Neural cell (in vitro differentiated cells): ENCODE data around the gene RELN. TPM values are rescaled to one million over a fixed set of nuclear protein-coding genes. Genes with fewer than 3 reads are reported as not detected.

ENCODE experiments used
- H2AFZ ChIP-seq: fragments of 200-600, 300-800 bp; sonication (generic), shearing (Covaris generic); 2 replicates; pipeline ENCODE4 v1.6.0; 2014; ENCODE audit warnings: low read depth, mild to moderate bottlenecking, antibody characterized with exemption, low read length, moderate library complexity
- H3F3A ChIP-seq: fragments of 200-600 bp; shearing (Covaris generic); 2 replicates; pipeline ENCODE4 v1.6.1; 2016; ENCODE audit warnings: mild to moderate bottlenecking, moderate library complexity, mixed read lengths, antibody characterized with exemption, low read length; ENCODE audit not compliant: insufficient read depth, poor library complexity, severe bottlenecking
- H3K27ac ChIP-seq: fragments of 200-600, 300-800 bp; sonication (generic), shearing (Covaris generic); 2 replicates; pipeline ENCODE4 v1.5.1; 2014; ENCODE audit warnings: mild to moderate bottlenecking, low read length, moderate library complexity
- H3K27me3 ChIP-seq: fragments of 300-800, 200-600 bp; sonication (generic), shearing (Covaris generic); 2 replicates; pipeline ENCODE4 v1.6.0; 2014; ENCODE audit warnings: mild to moderate bottlenecking, low read depth, low read length, moderate library complexity; ENCODE audit not compliant: insufficient read depth
- H3K36me3 ChIP-seq: fragments of 300-800, 200-600 bp; sonication (generic), shearing (Covaris generic); 2 replicates; pipeline ENCODE4 v1.5.1; 2014; ENCODE audit warnings: mild to moderate bottlenecking, antibody characterized with exemption, low read length, moderate library complexity; ENCODE audit not compliant: insufficient read depth
- H3K4me2 ChIP-seq: fragments of 300-800, 200-600 bp; sonication (generic), shearing (Covaris generic); 2 replicates; pipeline ENCODE4 v1.6.0; 2014; ENCODE audit warnings: mild to moderate bottlenecking, low read length
- H3K4me3 ChIP-seq: fragments of 300-800, 200-600 bp; sonication (generic), shearing (Covaris generic); 2 replicates; pipeline ENCODE4 v1.5.1; 2014; ENCODE audit warnings: mild to moderate bottlenecking, low read length, moderate library complexity
- H3K79me2 ChIP-seq: fragments of 200-600 bp; shearing (Covaris generic); replicated peaks from 2 replicates; pipeline ENCODE4 v1.6.0; 2014; ENCODE audit warnings: mild to moderate bottlenecking, low read length, moderate library complexity; ENCODE audit not compliant: insufficient read depth
- H3K9ac ChIP-seq: fragments of 300-800, 200-600 bp; sonication (generic), shearing (Covaris generic); 2 replicates; pipeline ENCODE4 v1.6.1; 2016; ENCODE audit warnings: mild to moderate bottlenecking, low read length, mixed read lengths
- H3K9me2 ChIP-seq: fragments of 200-600 bp; shearing (Covaris generic); 2 replicates; pipeline ENCODE4 v1.6.1; 2016; ENCODE audit warnings: mild to moderate bottlenecking, low read length, mixed read lengths; ENCODE audit not compliant: insufficient read depth
- H3K9me3 ChIP-seq: fragments of 200-600, 300-800 bp; sonication (generic), shearing (Covaris generic); 2 replicates; pipeline ENCODE4 v1.6.1; 2016; ENCODE audit warnings: mild to moderate bottlenecking, mixed run types, low read length, moderate library complexity, mixed read lengths
- H4K20me1 ChIP-seq: fragments of 200-600 bp; shearing (Covaris generic); 2 replicates; pipeline ENCODE4 v1.6.1; 2016; ENCODE audit warnings: mild to moderate bottlenecking, mixed run types; ENCODE audit not compliant: insufficient read depth
- CTCF ChIP-seq: fragments of 450-650 bp; IDR thresholded peaks from 2 replicates; pipeline ENCODE4 v1.5.1; 2014; ENCODE audit warnings: antibody characterized with exemption, mild to moderate bottlenecking, moderate library complexity; ENCODE audit not compliant: poor library complexity, severe bottlenecking
- EP300 ChIP-seq: fragments of 450-650 bp; conservative IDR thresholded peaks from 2 replicates; pipeline ENCODE4 v1.6.1; 2014; ENCODE audit warnings: antibody characterized with exemption, mild to moderate bottlenecking, moderate library complexity; ENCODE audit not compliant: poor library complexity, severe bottlenecking
- EZH2 ChIP-seq: fragments of 200-600, 300-800 bp; shearing (Covaris generic), sonication (generic); IDR thresholded peaks from 2 replicates; pipeline ENCODE4 v1.6.1; 2014; ENCODE audit warnings: antibody characterized with exemption, low read length, borderline replicate concordance, mild to moderate bottlenecking; ENCODE audit not compliant: insufficient read depth, poor library complexity, severe bottlenecking
- MXI1 ChIP-seq: fragments of 450-650 bp; conservative IDR thresholded peaks from 2 replicates; pipeline ENCODE4 v1.6.1; 2014; ENCODE audit warnings: antibody characterized with exemption, mild to moderate bottlenecking; ENCODE audit not compliant: poor library complexity, severe bottlenecking
- POLR2AphosphoS5 ChIP-seq: IDR thresholded peaks from 2 replicates; pipeline ENCODE4 v1.6.1; 2012
- RAD21 ChIP-seq: fragments of 450-650 bp; conservative IDR thresholded peaks from 2 replicates; pipeline ENCODE4 v1.6.1; 2014; ENCODE audit warnings: antibody characterized with exemption, mild to moderate bottlenecking, moderate library complexity
- REST ChIP-seq: IDR thresholded peaks from 2 replicates; pipeline ENCODE4 v1.6.1; 2012; ENCODE audit warnings: borderline replicate concordance
- SMC3 ChIP-seq: fragments of 450-650 bp; conservative IDR thresholded peaks from 2 replicates; pipeline ENCODE4 v1.6.1; 2014; ENCODE audit warnings: antibody characterized with exemption, mild to moderate bottlenecking, moderate library complexity; ENCODE audit not compliant: poor library complexity
- TAF1 ChIP-seq: IDR thresholded peaks from 2 replicates; pipeline ENCODE4 v1.6.1; 2012; ENCODE audit warnings: low read depth
- polyA plus RNA-seq: library from polyadenylated mRNA; depleted of rRNA; stranded (reverse); fragments of >200 nt; gene quantifications from 2 replicates; pipeline ENCODE4 v1.2.3, GENCODE V29; 2014

Gene RELN
- polyA plus RNA-seq, 1 donor from 2014 or later: 178 TPM

- Histone ChIP-seq H3K27ac (no peak overlapping the region), H3K4me3 (no peak overlapping the region), H2AFZ (no peak overlapping the region), H3F3A (no peaks in the 10 kb centered on the region), H3K9me2 (no peaks in the 10 kb centered on the region), H3K79me2 (no peaks in the 10 kb centered on the region), H3K9me3 (no peaks in the 10 kb centered on the region), H3K9ac (no peak overlapping the region), H4K20me1 (no peaks in the 10 kb centered on the region), H3K36me3 (no peaks in the 10 kb centered on the region), H3K4me2 (no peak overlapping the region), H3K27me3 (peaks cover 22% of the 10 kb centered on the region)
- TF ChIP-seq POLR2AphosphoS5 (no peak), TAF1 (no peak), REST (no peak), RAD21 (no peak), MXI1 (no peak)
Observed at GRCh38 chr7:103996017-103996551, 6.6 kb upstream of the RELN start.

- Histone ChIP-seq H3K9ac (no peak overlapping the region), H4K20me1 (no peaks in the 10 kb centered on the region), H3K27me3 (peaks cover 22% of the 10 kb centered on the region), H2AFZ (no peak overlapping the region), H3F3A (no peaks in the 10 kb centered on the region), H3K4me3 (no peak overlapping the region), H3K9me3 (no peaks in the 10 kb centered on the region), H3K36me3 (no peaks in the 10 kb centered on the region), H3K9me2 (no peaks in the 10 kb centered on the region), H3K4me2 (no peak overlapping the region), H3K27ac (no peak overlapping the region), H3K79me2 (no peaks in the 10 kb centered on the region)
- TF ChIP-seq CTCF (no peak), EZH2 (no peak), POLR2AphosphoS5 (no peak), TAF1 (no peak), SMC3 (no peak), REST (no peak), EP300 (no peak), MXI1 (no peak), RAD21 (no peak)
Observed at GRCh38 chr7:103995554-103995953, 6.1 kb upstream of the RELN start.
